Measurements from ENCODE around the gene PAX8.
A peak's percentile ranks its signal among the peaks of the same experiment; 100 is the strongest.

DNA sequence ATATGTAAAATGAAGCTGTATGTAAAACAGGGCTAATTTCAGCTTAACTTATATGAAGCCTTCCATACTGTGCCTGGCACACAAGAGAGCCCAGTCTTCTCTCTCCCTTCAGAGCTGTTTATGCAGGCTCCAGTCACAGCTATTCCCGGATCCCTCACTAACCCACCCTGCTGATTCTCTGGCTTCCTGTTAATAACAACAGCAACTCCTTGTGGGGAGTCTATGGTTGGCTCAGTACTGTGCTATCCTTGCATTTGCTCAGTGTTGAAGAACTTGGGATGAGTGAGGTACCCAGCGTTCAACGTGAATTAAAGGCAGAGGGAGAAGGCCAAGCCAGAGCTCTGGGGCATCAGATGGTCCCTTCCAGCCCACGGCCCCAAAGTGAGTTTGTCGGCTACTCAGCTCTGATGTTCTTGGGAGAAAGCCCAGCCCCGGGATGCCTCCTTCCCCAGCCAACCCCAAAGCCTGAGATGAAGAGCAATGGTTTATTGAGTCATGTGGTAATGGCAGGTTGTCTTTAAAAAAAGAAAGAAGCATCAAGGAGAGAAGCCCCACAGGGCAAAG is 61.7 kb downstream of the PAX8 start:
- TF ChIP-seq POLR2A (IDR thresholded peaks at IDR 0.05): no peak
- TF ChIP-seq, protein P1, sequence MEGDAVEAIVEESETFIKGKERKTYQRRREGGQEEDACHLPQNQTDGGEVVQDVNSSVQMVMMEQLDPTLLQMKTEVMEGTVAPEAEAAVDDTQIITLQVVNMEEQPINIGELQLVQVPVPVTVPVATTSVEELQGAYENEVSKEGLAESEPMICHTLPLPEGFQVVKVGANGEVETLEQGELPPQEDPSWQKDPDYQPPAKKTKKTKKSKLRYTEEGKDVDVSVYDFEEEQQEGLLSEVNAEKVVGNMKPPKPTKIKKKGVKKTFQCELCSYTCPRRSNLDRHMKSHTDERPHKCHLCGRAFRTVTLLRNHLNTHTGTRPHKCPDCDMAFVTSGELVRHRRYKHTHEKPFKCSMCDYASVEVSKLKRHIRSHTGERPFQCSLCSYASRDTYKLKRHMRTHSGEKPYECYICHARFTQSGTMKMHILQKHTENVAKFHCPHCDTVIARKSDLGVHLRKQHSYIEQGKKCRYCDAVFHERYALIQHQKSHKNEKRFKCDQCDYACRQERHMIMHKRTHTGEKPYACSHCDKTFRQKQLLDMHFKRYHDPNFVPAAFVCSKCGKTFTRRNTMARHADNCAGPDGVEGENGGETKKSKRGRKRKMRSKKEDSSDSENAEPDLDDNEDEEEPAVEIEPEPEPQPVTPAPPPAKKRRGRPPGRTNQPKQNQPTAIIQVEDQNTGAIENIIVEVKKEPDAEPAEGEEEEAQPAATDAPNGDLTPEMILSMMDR (IDR thresholded peaks at IDR 0.05): no peak
- TF ChIP-seq POLR2AphosphoS5 (IDR thresholded peaks at IDR 0.05): peak in 1 of 2 donors; percentile 30
- TF ChIP-seq EP300 (IDR thresholded peaks at IDR 0.05): no peak
